ENCODE measurements around the gene ZBTB34.

ZBTB34 gene

DNA sequence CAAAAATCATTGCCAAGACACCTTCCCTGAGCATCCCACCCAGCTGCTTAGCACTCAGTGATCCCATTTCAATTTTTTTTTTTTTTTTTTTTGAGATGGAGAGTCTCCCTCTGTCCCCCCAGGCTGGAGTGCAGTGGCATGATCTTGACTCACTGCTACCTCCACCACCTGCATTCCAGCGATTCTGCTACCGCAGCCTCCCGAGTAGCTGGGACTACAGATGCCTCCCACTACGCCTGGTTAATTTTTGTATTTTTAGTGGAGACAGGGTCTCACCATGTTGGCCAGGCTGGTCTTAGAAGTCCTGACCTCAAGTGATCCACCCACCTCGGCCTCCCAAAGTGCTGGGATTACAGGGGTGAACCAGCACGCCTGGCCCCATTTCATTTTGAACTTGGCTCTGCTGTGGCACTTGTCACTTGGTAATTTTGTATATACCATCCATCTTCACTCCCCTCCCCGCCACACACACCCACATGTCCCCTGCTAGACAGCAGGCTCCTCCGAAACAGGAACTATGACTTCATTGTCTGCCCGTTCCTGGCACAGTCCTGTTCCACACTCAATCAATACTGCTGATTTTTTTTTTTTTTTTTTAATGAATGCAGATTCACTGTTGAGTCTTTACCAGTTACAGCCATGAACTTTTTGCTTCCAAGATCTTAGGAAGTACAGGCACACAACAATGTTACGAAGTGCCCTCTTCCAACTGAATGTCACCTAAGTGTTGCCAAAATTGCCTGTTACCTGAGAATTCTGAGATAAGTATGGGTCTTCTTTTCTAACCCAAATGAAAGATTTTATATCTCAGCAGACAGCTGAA, 17.3 kb upstream of the ZBTB34 start:
- DNase-seq (ENCODE audit: low spot score) = peak; percentile 19

DNA sequence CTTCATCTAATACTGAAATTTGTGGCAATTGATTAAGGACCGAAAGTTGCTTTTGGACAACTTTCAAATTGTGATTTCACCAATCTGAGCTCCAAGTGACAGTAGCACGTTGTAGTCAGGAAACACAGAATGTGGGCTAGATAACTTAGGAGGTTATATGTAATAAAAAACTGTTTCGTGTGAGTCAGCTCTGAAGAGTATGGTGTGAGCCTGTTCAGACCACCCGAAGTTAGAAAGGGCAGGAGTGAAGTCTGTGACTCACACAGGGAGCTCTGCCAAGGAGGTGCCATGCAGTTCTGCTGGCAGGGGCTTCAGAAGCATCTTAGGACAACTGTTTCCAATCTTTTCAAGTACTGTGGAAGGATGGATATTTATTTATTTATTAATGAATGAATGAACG, 16.4 kb upstream of the ZBTB34 start:
- peak; percentile 15 for DNase-seq (ENCODE audit: low spot score)

DNA sequence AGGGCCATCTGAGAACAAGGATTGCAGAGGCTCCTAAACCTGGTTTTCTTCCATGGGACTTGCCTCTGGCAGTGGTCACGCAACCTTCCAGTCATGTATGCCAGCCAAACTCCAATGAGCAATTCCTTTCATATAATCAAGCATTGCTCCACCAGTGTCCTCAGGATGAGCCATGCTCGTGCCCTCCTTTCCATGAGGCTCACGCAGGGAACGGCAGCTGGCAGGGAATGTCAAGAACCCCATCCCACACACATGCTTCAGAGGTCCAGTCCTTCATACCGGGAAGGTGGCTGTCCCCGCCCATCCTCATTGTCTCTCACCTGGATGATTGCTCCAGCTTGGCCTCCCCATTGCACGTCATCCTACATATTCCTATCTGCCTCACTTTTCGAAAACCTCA, 13.4 kb upstream of the ZBTB34 start:
- no peak for DNase-seq (ENCODE audit: low spot score)

DNA sequence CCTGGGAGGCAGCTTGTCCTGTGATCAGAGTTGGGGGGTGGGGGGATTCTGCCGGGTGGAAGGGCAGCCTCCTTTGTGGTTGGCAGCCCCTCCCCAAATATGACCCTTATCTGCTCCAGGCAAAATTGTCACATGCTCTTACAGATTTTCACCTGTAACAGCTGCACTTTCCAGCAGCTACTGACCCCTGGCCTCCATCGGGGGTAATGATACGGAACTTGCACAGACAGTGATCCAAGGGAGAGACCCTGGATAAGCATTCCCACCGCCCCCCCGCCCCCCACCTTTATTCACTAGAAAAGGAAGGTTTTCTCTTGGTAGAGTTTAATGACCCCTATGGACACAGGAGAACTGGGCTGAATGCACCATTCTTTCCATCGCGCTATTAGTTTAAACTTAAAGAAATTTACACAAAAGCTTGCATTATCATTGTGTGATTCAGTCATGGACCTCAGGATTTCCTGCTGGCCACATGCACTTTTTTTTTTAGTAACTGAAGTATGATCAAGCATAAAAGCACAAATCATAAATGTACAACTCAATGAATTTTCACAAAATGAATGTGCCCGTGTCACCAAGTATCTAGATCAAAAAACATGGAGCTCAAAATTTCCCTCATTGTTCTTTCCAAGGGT, 10.7 kb upstream of the ZBTB34 start:
- DNase-seq (ENCODE audit: low spot score) = no peak

DNA sequence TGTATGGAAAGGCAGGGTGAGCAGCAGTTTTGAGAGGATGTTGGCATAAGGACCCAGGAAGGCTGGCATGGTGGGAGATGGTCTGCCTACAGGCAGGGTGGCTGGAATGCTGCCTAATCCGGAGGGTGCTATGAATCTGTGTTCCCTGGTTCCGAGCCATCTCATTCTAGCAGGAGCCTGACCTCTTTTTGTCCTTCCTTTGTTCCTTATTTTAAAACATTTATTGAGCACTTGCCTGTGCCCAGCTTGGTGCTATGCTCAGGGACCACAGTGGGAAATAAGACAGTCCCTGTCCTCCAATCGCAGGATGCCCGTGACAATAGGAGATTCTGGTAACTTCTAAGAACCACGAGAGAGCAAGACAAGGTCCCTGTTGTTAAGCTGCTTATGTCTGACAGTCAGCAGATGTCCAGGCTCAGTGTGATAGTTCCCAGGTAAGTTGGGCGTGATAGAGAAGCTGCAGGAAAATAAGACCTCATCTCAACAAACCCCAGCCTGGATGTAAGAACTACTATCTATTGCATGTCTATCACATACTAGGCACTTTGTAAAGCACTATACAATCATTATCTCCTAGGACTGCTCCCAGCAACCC, 9.1 kb upstream of the ZBTB34 start:
- DNase-seq (ENCODE audit: low spot score) = no peak

DNA sequence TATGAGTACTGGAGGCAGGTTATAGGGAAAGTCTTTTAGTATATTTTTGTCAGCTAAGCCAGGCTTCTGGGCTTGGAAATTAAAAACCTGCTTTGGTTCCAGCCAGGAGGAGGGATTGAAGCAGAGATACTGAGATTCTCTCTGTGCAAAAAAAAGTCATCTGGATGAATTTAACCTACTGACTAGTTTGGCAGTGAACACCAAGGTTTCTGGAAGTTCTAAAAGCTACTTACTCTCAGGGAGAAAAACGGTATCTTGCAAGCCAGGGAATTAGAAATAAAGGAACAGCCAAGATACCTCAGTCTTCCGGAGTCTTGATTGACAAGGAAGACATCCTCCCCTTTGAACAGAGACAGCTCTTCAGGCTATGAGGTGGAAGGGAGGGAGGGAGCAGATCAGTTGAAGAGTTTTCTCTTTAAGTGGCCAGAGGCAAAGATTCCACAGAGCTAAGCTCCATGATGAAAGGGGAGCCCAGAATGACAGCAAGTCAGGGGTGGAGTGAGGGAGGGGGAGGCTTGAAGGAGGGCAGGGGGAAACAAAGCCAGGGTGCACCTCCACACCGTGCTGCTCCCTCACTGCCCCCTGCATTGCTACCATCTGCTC, 8.3 kb upstream of the ZBTB34 start:
- no peak for DNase-seq (ENCODE audit: low spot score)

DNA sequence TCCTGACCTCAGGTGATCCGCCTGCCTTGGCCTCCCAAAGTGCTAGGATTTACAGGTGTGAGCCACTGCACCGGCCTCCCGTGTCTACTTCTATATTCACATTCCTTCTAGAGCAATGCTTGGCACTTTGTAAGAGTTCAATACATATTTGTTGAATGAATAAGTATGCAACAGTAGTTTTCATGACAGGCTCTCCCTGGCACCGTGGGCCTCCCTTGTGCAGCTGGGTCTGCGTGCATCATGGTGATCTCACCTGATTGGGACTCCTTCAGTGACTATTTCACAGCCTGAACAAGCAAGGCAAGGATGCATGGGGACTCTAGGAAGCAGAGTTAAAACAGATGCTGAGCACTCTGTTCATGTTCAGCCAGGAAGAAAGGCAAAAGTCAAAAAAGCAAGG, 6.8 kb upstream of the ZBTB34 start:
- DNase-seq (ENCODE audit: low spot score) = no peak

DNA sequence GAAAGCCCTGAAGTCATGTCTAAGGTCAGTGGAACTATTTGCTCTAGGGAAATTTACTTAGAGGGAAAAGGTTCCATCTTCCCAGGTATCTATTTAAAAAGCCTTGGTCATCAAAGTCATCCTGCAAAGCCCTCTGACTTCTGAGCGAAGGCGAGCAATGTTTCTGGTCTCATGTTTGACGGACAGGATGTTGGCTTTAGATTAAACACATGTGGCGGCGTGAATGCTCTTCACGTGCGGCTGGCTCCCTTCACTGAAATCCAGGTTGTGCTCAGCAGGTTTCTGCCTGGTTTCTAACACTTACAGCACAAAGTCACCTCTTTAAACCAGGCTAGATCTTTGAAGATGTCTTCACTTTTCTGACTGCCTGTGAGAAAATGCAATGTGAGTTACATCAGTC, 5.7 kb upstream of the ZBTB34 start:
- DNase-seq (ENCODE audit: low spot score) = no peak

DNA sequence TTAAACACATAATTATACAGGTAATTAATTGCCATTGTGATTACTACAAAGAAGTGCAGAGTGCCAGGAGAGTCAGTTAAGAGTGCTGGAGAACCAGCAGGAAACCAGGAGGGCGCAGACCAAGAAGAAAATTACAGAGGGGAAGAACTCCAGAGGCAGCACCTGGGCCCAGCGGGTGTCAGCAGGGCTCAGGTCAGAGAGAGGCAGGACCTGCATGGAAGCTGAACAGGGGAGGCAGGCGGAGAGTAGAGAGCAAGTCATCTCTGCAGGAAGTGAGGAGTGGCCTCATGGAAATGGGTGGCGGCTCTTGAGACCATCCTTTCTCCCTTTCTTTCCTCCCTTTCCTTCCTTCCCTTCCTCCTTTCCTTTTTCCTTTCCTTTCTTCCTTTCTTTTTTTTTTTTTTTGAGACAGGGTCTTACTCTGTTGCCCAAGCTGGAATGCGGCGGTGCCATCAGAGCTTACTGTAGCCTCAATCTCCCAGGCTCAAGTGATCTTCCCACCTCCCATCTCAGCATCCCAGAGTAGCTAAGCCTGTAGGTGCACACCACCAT, 4.0 kb upstream of the ZBTB34 start:
- DNase-seq (ENCODE audit: low spot score) = no peak

DNA sequence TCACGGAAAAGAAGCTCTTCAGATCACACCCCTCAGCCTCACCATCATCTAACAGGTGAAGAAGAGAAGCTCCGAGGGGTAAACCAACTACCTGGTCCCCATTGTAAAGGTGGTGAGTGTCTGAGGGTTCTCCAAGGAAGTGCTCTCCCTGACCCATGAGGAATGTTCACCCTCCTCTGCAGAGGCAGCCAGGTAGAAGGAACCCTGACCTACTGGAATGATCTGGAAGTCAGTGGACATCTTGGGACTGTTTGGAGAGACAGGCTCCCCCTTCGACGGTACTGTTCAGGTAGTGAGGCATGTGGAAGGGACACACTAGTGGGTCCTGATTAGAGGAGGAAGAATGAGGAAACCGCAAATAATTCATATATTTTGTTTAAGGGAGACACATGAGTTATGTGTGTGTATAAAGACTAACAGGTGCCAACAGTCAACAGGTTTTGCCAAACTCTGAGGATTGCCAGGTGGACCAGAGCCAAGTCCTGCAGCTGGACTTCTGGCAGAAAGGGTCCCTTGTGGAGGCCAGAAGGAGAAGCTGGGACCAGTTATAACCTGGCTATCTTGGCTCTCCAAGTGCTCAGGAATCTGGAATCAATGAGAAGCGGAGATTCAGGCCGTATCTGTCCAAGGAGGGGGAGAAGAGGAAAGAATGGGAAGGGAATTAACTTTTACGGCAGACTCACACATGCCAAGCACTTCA, 3.0 kb upstream of the ZBTB34 start:
- DNase-seq (ENCODE audit: low spot score) = no peak

DNA sequence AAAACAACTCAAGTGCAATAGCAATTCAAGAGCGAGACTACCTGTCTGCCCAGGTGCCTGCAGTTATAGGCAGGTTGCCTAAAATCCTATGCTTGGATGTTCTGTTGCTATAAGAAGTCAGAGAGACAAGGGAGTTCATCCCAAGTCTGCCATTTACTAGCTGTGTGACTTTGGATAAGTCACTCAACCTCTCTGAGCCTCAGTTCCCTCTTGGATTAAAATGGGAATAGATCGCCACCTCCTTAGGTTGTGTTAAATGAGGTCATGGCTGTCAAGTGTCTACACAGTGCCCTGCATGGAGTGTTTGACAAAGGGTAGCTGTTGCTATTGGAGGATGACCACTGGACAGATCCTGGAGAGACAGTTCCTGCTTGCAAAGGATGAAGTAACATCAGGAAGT, 1.3 kb upstream of the ZBTB34 start:
- no peak for DNase-seq (ENCODE audit: low spot score)

DNA sequence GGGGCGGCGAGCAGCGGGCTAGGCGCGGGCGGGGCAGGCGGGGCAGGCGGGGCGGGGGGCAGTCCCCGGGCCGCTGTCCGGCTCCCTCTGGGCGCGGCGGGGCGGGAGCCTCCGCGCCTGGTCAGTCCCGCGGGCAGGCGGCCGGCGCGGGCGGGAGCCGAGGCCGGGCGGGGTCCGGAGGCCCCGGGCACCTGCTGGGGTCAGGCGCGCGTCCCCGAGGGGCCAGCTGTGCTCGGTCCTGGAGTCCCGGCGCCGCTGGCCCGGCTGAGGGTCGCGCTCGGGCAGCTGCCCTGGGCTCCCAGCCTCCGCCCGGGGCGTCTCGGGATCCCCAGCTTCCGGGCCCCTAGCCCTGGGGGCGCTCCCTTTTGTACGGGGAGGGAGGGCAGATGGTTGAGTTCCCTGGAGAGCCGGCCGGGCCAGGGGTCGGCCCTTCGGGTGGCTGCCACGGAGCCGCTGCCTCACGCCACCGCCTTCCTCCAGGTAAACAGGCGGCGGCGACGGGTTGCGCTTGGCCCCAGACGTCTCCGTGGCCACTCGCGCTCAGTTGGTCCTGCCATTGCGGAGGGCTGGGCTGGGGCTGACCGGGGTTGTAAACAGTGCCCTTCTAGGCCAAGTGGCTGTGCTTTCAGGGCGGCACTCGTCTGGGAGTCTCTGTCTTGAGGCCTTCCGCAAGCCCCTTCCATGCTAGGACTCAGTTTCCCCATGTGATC, 473 bp downstream of the ZBTB34 start:
- peak; percentile 22 for DNase-seq (ENCODE audit: low spot score)

DNA sequence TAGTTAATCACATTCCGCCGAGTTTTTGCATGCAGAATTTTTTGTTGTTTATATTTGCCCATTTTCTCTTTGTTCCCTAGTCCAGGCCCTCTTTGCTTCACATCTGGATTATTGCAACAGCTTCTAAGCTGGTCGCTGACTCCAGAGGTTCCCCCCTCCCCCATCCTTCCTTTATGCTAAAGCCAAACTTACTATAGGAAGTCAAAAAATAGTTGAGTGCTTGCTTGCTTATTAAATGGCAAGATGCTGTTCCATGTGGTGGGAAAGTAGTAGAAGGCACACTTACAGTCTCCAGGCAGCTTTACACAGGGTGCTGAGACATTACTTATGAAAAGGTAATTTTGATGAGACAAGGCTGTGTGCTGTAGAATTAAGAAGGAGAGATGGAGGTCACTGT, 1.3 kb downstream of the ZBTB34 start:
- DNase-seq (ENCODE audit: low spot score) = peak; percentile 30

DNA sequence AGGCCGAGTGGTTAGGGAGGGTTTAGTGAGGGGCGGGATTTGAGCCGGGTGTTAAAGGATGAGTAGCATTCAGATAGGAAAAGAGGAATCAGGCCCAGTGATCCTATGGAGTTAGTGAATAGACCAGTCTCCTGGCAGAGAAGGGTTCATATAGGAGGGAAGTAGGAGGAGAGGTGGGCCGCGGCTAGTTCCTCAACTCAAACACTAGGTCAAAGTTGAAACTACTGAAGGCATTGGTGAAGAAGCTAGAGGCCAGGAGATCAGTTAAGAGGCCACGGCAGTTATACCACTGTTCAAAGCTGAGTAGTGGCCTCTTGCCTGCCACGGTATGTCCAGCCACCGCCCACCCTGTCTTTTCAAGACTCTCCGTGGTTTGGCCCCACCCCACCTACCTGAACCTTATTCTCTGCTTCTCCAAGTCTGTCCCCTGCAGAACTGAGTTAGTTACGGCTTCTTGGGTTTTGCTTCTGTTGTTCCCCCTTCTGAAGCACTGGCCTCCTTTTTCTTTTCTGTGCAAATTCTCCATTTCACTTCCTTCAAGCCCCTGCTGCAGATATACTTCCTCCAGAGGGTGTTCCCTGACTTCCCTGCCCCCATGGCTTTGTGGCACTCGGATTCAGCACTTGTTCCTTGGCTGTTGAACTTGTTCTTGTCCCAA, 1.8 kb downstream of the ZBTB34 start:
- peak; percentile 11 for DNase-seq (ENCODE audit: low spot score)

DNA sequence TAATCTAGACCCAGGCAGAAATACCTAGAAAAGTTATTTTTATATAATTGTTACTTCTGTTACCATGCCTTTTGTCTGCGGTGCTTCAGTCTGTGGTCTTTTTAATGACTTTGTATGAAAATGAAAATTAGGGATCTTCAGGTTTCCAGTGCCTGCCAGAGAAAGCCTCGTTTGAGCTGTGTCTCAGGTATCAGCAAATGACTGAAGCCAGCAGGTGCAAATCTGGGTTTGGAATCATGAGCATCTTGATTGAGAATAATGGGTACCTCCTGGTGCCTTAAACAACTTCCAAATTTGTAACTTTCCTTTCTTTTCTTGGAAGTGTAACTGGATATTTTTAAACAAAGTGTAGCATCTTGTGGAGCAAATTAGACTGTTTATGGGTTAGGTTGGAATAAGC, 4.3 kb downstream of the ZBTB34 start:
- DNase-seq (ENCODE audit: low spot score) = no peak

DNA sequence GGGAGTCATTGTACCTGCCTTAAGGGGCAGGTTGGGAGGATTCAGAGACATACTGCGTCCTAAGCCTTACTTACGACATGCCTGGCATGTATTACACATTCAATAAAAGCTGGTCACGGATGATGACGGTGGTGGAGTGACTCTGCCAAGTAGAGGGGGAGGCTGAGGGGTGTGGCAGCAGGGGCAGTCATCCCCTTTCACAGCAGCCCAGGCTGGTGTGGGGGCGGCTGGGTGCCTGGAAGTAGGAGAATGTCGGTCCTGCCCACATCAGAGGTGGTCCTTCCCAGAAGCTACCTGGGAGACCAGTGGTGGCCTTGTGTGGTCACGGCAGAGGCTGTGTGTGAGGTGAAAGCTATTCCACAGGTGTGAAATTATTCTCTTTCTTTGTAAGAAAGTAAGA, 8.9 kb downstream of the ZBTB34 start:
- no peak for DNase-seq (ENCODE audit: low spot score)

DNA sequence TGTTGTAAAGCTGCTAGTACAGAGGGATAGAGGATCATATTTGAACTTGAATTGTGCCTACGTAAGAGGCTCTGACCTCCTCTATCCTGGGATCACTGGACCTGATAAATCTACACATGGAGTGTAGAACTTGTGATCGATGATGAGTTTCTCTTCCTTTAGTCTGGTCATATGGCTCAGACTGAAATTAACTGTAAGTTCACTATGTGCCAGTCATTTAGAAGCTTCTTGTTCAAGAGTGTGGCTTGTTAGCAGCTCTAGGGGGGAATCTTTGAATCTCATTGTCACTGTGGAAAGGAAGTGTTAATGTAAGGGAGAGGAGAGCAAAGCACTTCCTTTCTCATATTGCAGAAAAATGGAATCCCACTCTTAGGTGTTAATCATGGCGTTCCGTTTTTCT, 12.1 kb downstream of the ZBTB34 start:
- DNase-seq (ENCODE audit: low spot score) = no peak

DNA sequence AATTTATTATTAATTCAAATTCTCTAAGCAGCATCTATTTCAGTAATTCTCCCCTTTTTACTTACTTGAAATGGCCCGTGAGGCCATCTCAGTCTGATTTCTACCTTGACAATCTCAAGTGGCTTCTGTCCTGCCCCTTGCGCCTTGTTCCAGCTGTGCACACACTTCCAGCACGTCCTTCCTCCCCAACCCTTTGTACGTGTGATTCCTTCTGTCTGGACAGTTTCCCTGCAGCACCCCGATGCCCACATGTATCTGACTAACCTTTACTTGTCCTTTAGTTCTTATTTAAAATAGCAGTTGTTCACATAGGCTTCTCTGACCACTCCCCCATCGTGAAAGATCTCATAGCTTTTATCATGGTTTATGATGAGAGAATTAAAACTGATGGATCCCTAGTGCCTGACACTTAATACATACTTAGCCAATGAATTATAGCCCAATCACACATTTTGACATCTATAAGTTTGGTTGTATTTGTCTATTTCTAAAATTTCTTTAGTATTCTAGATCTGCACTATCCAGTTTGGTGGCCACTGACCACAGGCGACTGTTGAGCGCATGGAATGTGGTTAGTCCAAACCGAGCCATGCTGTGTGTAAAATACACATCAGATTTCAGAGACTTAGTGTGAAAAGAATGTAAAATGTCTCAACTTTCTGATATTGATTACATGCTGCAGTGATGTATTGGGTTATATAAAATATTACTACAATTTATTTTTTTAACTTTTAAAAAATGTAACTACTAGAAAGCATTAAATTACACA, 14.3 kb downstream of the ZBTB34 start:
- DNase-seq (ENCODE audit: low spot score) = no peak

DNA sequence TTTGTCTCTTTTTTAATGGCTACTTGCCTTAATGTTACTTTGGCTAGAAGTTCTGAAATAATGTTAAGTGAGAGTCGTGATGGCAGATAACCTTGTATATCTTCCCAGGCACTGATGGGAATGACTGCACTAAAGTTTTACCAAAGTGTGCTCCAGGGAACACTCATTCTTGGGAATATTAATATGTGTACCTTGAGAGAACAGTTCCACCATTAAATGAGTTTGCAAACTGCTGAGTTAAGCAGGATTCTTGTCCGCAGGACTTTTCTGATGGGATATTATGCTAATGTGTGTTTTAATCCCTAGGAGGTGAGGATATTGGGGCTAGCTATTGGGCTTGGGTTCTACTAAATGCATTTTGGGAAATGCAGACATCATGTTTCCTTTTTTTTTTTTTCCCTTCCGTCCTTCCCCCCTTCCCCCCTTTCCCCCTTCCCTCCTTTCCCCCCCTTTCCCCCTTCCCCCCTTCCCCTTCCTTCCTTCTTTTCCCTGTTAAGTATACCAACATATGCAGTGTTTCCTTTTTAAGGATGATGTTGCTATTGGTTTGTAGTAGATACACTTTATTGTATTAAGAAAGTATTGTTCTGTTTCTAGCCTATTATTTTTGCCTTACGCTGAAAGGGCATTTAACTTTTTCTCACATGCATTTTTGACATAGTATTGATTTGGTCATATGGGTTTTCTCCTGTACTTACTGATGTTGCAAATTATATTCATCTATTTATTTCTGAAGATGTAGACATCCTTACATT, 15.5 kb downstream of the ZBTB34 start:
- no peak for DNase-seq (ENCODE audit: low spot score)
